ENCODE data around the gene ZNF14. TPM values are rescaled to one million over a fixed set of nuclear protein-coding genes. Genes with fewer than 3 reads are reported as not detected.

The ZNF14 gene
- total and polyA plus RNA-seq, 2 experiments from 2014 or later: 5.5 to 9.6 TPM

DNA sequence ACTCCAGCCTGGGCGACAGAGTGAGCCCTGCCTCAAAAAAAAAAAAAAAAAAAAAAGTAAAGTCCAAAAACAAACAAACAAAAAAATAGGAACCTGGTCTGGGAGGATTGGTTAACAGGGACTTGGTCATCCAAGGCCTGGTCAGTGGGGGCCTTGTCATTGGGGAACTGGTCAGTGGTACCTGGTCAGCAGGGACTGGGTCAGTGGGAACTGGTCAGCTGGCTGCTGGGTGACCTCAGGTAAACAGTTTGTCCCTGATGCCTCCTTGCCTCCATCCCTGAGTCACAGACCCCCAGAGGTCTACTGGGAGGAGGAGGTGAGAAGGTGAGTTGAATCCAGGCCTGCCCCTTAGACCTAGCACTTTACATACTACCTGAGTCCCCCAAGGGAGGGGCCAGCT, 5.7 kb upstream of the ZNF14 start:
- no peak for TF ChIP-seq CTCF (IDR thresholded peaks at IDR 0.05; ENCODE audit: low read depth, low read length)
- no peak for DNase-seq (ENCODE audit: low read depth in 1 of 2, low spot score in 1 of 2)

DNA sequence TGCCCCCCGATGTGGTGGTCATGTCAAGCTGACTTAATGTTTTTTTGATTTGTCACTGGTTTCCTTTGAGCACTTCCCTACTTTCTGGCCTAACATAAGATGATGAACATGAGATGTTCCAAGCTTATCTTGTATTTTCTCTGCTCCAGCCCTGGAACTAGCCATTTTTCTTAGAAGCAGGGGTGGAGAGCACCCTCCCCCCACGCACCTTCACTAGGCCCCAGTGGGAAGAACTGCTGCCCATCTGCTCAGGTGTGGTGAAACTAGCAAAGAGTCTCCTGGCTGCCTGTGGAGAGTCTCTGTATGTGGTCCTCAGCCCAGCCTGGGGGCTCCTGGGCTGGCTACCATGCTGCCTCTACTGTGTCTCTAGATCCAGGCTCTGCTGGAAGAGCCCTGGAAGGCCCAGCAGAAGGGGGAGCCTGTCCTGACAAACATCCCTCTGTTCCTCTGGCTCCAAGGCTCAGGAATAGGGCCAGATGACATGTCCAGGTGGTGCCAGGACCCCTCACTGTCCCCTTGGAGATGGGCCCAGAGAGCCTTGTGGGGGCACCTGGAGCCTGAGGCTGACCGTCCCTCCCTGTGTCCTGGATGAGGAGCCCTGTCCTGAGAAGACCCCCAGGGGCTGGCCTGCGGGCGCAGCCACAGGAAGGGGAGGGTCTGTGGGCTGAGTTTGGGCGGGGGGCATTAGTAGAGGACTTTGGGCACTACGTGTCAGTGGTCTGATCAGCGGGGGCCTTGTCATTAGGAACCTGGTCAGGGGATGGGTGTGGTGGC, 4.8 kb upstream of the ZNF14 start:
- no peak overlapping the region for H3K4me3 ChIP-seq
- no peak overlapping the region for H3K27ac ChIP-seq
- no peaks in the 10 kb centered on the region for H3K4me1 ChIP-seq (ENCODE audit: low read depth)
- no peaks in the 10 kb centered on the region for H3K27me3 ChIP-seq
- no peaks in the 10 kb centered on the region for H3K36me3 ChIP-seq
- no peak for TF ChIP-seq CTCF (IDR thresholded peaks at IDR 0.05; ENCODE audit: low read depth, low read length)
- no peak for DNase-seq (ENCODE audit: low read depth in 1 of 2, low spot score in 1 of 2)
- no peaks in the 10 kb centered on the region for H3K9me3 ChIP-seq (ENCODE audit: low read depth)

More for the DNA sequence above, 5.7 kb upstream of the ZNF14 start:
- Histone ChIP-seq H3K9me3 (ENCODE audit: low read depth) (no peaks in the 10 kb centered on the region), H3K27ac (no peak overlapping the region), H3K36me3 (no peaks in the 10 kb centered on the region), H3K4me3 (no peak overlapping the region), H3K4me1 (ENCODE audit: low read depth) (no peaks in the 10 kb centered on the region), H3K27me3 (no peaks in the 10 kb centered on the region)

GRCh38 chr19:19721896-19722295, 11.0 kb downstream of the ZNF14 start:
- no peak overlapping the region for H3K27ac ChIP-seq
- H3K36me3 ChIP-seq: no peaks in the 10 kb centered on the region
- no peaks in the 10 kb centered on the region for H3K9me3 ChIP-seq (ENCODE audit: low read depth)
- no peaks in the 10 kb centered on the region for H3K4me1 ChIP-seq (ENCODE audit: low read depth)
- H3K4me3 ChIP-seq: no peak overlapping the region
- no peak for TF ChIP-seq CTCF (IDR thresholded peaks at IDR 0.05; ENCODE audit: low read depth, low read length)
- no peak for DNase-seq (ENCODE audit: low read depth in 1 of 2, low spot score in 1 of 2)
- no peaks in the 10 kb centered on the region for H3K27me3 ChIP-seq

GRCh38 chr19:19719798-19720197, 13.1 kb downstream of the ZNF14 start:
- H3K9me3 ChIP-seq (ENCODE audit: low read depth): no peaks in the 10 kb centered on the region
- TF ChIP-seq CTCF (IDR thresholded peaks at IDR 0.05; ENCODE audit: low read depth, low read length): no peak
- no peak for DNase-seq (ENCODE audit: low read depth in 1 of 2, low spot score in 1 of 2)

GRCh38 chr19:19711934-19712828, 20.7 kb downstream of the ZNF14 start:
- DNase-seq (ENCODE audit: low read depth in 1 of 2, low spot score in 1 of 2): no peak
- Histone ChIP-seq H3K36me3 (peaks cover 30% of the 10 kb centered on the region), H3K27me3 (no peaks in the 10 kb centered on the region), H3K9me3 (ENCODE audit: low read depth) (peaks cover 16% of the 10 kb centered on the region), H3K27ac (no peak overlapping the region), H3K4me1 (ENCODE audit: low read depth) (no peaks in the 10 kb centered on the region), H3K4me3 (no peak overlapping the region)
- TF ChIP-seq CTCF (IDR thresholded peaks at IDR 0.05; ENCODE audit: low read depth, low read length): no peak

More at GRCh38 chr19:19719798-19720197, 13.1 kb downstream of the ZNF14 start:
- no peaks in the 10 kb centered on the region for H3K4me1 ChIP-seq (ENCODE audit: low read depth)
- H3K4me3 ChIP-seq: no peak overlapping the region
- H3K27me3 ChIP-seq: no peaks in the 10 kb centered on the region
- H3K27ac ChIP-seq: no peak overlapping the region
- no peaks in the 10 kb centered on the region for H3K36me3 ChIP-seq
